ENCODE data around the gene MYMK.

Gene MYMK

DNA sequence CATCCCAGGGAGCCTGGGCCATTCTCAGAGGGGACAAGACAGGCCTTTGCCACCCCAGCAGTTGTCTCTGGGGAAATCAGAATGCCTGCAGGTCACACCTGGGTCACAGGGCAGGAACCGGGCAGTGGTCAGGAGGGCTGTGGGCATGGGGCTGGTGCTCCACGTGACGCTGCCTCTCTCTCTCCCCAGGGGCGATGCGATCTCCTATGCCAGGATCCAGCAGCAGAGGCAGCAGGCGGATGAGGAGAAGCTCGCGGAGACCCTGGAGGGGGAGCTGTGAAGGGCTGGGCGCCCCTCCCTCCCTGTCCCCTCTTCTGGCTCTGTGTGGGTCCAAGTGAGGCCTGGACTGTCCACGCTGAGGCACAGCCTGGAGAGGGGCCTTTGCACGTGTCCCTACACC is 56.4 kb downstream of the MYMK start:
- no peak for DNase-seq (ENCODE audit: low read depth in 2 of 2)

DNA sequence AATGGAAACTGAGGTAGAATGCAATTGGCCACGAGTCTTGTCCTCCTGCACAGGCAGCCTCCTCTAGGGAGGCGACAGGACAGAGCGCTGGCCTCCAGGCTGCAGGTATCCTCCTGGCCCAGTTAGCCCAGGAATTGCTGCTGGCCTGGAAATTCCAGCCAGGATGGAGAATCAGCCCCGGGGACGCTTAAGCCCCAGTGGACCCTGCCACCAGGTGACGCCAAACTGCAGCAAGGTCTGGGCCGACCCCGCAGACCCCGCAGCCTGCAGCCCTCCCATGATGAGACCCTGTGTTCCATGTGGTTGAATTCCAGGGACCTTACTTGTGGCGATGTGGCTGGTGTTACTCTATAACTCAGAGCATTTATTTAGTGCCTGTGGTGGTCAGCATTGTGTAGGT is 57.7 kb downstream of the MYMK start:
- DNase-seq (ENCODE audit: low read depth in 2 of 2), result no peak

DNA sequence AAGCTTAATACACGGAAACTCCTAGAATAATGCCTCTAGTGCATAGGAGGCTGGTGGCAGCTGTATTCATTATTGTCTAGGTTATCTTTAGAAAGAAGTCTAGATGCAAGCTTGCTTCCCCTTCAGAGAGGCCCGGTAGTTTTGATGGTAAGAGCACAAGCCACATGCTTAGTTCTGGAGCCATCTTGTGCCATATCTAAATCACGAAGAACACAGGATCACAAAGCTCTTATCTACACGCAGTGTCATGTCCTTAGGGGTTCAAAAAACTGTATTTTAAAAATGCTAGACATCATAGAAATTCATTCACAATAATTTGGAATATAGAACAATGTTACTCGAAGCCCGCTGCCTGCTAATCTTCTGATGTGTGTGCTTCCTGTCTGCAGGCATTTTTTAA is 58.8 kb downstream of the MYMK start:
- DNase-seq (ENCODE audit: low read depth in 2 of 2), result no peak

DNA sequence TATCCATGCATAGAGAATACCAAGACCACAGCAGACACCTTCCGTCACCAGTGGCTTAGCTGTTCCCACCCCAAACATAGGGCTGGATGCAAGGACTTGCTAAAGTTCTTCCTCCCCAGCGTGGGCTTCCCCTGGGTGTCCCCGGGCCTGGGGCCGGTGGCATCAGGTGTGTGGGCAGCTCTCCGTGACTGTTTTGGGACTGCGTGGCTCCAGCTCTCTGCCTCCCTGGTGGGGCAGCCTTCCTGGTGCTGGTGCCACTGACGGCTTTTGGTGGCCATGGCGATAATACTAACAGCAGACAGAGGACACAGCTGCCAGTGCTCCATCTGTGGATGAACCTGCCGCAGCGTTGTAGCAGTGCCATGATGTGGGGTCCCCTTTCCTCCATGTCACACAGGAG is 60.1 kb downstream of the MYMK start:
- no peak for DNase-seq (ENCODE audit: low read depth in 2 of 2)
